Measurements from ENCODE around the gene TEX14.

Gene TEX14

GRCh38 chr17:58641887-58642311 is 49.9 kb downstream of the TEX14 start:
- DNase-seq = no peak

GRCh38 chr17:58640202-58640601 is 51.6 kb downstream of the TEX14 start:
- DNase-seq = no peak

- DNase-seq = no peak
Measured at GRCh38 chr17:58639681-58640080, 52.2 kb downstream of the TEX14 start.

- no peak for DNase-seq
Measured at GRCh38 chr17:58637011-58637570, 54.8 kb downstream of the TEX14 start.

- DNase-seq = no peak
Measured at GRCh38 chr17:58632324-58633314, 59.2 kb downstream of the TEX14 start.

- peak; percentile 99 for DNase-seq
Measured at GRCh38 chr17:58631523-58632323, 60.1 kb downstream of the TEX14 start.

GRCh38 chr17:58630883-58631522 is 60.8 kb downstream of the TEX14 start:
- DNase-seq = no peak

GRCh38 chr17:58626905-58627304 is 64.9 kb downstream of the TEX14 start:
- DNase-seq = peak; percentile 78

GRCh38 chr17:58624751-58625150 is 67.1 kb downstream of the TEX14 start:
- no peak for DNase-seq

- no peak for DNase-seq
Measured at GRCh38 chr17:58621174-58621573, 70.7 kb downstream of the TEX14 start.

GRCh38 chr17:58618336-58618735 is 73.5 kb downstream of the TEX14 start:
- DNase-seq = no peak

GRCh38 chr17:58617563-58617962 is 74.3 kb downstream of the TEX14 start:
- no peak for DNase-seq

GRCh38 chr17:58615768-58616659 is 75.8 kb downstream of the TEX14 start:
- DNase-seq = peak; percentile 77

GRCh38 chr17:58614859-58615459 is 76.9 kb downstream of the TEX14 start:
- DNase-seq = peak; percentile 27

GRCh38 chr17:58611331-58611730 is 80.5 kb downstream of the TEX14 start:
- no peak for DNase-seq

GRCh38 chr17:58606934-58607333 is 84.9 kb downstream of the TEX14 start:
- DNase-seq = no peak

GRCh38 chr17:58605986-58606385 is 85.9 kb downstream of the TEX14 start:
- DNase-seq = peak; percentile 34

GRCh38 chr17:58605470-58605869 is 86.4 kb downstream of the TEX14 start:
- DNase-seq = peak; percentile 63

GRCh38 chr17:58601976-58602375 is 89.9 kb downstream of the TEX14 start:
- no peak for DNase-seq

GRCh38 chr17:58597371-58597770 is 94.5 kb downstream of the TEX14 start:
- no peak for DNase-seq

- no peak for DNase-seq
Measured at GRCh38 chr17:58595194-58595792, 96.6 kb downstream of the TEX14 start.
